Sciatic nerve (tissue), 2 donors: ENCODE results near the gene MCHR2. TPM values are rescaled to one million over a fixed set of nuclear protein-coding genes. Genes with fewer than 3 reads are reported as not detected.
"Not testable (repeated sequence)": the region's sequence is repeated elsewhere in the genome, so short reads cannot be mapped to it uniquely, and the experiment has no call there.

Source experiments
- ATAC-seq: fragments of 200-7000 bp; cut with Tn5 transposase; one replicate; pipeline ENCODE4 v1.9.1; 2020; ENCODE audit warnings: mild to moderate bottlenecking, moderate library complexity
- DNase-seq: peaks from one replicate; pipeline ENCODE4 v3.0.0-alpha.2; 2020; ENCODE audit warnings: low spot score
- intact Hi-C: fragments of 100-400 bp; cut with DNase I; formaldehyde crosslinking; loops from one replicate; pipeline ENCODE4 v1.14.2; 2022
- total RNA-seq: library from RNA; stranded (reverse); fragmentation: NEBNext Ultra II Directional; extraction: Animal tissue kit (Norgen Biotek cat#: 25700); gene quantifications from one replicate; pipeline ENCODE4 v1.2.1, GENCODE V29; 2021
- donor health status: DM: no; HTN: no; CAD: no.
- donor health status: DM: no; HTN: no; CAD: no.

MCHR2 gene, protein sequence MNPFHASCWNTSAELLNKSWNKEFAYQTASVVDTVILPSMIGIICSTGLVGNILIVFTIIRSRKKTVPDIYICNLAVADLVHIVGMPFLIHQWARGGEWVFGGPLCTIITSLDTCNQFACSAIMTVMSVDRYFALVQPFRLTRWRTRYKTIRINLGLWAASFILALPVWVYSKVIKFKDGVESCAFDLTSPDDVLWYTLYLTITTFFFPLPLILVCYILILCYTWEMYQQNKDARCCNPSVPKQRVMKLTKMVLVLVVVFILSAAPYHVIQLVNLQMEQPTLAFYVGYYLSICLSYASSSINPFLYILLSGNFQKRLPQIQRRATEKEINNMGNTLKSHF
- not detected for total RNA-seq

DNA sequence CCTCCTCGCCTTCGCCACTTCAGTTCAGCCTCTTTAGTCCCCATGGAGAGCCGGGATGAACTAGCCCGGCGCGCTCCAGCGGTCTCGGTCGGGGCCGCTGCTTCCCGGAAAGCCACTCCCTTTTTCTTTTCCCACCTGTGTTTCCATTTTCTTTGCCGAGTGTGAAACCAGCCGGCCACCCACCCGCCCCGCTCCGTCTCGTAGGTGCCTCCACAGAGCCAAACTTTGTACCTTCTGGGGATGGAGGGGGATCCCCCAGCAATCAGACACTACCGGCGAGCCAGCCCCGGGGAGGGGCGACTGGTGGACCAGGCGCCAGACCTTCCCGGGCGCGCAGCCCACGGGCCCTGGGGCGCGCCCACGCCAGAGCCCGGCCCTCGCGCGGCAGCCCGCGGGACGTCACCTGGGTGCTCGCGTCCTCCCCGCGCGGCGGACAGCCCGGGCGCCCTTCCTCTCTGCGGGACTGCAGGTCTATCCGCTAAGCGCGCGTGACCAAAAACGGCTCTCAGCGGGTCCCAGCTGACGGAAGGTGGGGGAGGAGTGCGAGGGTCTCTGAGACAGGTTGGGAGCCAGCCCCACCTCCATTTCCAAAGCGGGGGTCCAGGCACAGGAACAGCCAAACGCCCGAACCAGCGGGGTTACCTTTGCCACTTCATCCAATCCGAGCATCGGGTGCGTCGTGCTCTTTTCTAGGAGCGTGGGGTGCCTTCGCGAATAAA, at the start of gene MCHR2:
Gene MCHR2 (minus strand): TSS at position 691 of the 719 bp plus-strand sequence. CDS start 38,076 bp downstream, outside the sequence.
- DNase-seq (no peak), ATAC-seq (no peak)
- intact Hi-C loops, result no loop called here

DNA sequence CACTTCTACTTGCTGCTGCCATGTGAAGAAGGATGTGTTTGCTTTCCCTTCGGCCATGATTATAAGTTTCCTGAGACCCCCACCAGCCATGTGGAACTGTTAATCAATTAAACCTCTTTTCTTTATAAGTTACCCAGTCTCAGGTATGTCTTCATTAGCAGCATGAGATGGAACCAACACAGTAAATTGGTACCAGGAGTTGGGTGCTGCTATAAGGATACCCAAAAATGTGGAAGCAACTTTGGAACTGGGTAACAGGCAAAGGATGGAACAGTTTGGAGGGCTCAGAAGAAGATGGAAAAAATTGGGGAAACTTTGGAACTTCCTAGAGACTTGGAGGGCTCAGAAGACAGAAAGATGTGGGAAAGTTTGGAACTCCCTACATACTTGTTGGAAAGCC, 44.5 kb upstream of the MCHR2 start:
- DNase-seq, intact Hi-C loops, ATAC-seq: not testable (repeated sequence)

DNA sequence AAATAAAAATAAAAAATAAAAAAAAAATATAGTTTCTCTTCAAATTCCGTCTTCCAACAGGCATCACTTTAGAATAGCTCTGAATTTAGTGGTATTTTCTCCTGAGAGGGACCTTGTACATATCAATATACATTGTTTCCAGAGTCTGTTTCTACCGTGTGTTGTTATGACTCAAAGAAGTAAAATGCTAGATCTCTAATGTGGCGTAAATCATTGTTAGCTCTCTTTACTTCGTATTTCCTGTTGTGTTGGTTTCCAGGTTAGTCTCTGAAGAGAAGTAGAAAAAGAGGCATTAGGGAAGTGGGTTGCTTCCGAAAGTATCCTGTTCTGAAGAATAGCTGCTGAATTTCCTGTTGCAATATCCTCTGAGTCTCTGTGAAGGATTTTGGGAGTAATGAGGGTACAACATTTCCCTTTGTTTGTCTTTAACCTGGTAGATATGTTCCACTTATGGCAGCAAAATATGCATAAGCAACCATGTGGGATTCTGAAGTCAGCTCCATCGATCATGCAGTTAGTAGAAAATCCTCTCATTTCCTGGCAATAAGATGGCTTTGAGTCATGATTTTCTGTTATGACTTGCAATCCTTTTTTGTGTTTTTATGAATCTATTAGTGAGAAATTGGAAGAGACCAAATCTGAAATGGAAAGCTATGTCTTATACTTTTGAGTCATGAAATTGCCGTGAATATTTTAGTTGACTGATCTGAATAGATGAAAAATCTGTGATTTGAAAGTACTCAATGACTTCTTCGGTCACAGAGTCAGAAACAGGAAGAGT, 42.0 kb upstream of the MCHR2 start:
- intact Hi-C loops, result no loop called here
- no peak for DNase-seq
- ATAC-seq, result no peak

DNA sequence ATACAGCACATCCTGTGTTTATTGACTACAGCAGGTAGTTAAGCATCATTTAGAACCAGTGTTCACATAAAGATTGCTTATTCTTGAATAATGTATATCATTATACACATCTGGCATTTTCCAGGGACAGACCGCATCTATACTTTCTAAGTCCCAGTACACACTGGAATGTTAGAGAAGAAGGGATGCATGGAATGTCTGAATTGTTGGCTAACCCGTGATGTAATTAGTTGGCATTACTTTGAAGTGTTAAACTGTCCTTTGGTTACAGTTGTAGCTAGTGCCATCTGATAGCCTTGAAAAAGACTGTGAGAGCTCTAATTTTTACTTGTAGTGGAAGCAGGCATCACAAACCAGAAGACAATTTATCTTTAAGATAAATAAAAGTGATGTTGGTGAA, 29.8 kb upstream of the MCHR2 start:
- DNase-seq (no peak), ATAC-seq (no peak)
- intact Hi-C loops, result no loop called here

DNA sequence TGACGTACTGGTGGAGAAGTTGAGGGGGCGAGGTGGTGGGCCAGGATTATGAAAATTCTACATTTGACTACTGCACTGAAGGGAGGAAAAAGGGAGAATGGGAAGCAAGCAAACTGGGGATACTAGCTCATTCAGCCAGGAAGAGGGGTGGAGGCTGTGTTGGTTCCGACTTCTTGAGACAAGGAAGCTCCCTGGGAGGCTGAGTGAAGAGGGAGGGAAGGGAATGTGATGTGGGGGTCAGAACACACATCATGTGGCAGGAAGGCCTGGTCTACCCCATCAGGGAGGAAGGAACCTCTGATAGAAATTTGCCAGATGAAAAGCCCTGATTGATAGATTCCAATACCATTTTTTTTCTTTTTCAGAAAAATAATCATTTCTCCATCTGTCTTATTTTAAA, 28.8 kb upstream of the MCHR2 start:
- intact Hi-C loops, result no loop called here
- no peak for DNase-seq
- no peak for ATAC-seq

DNA sequence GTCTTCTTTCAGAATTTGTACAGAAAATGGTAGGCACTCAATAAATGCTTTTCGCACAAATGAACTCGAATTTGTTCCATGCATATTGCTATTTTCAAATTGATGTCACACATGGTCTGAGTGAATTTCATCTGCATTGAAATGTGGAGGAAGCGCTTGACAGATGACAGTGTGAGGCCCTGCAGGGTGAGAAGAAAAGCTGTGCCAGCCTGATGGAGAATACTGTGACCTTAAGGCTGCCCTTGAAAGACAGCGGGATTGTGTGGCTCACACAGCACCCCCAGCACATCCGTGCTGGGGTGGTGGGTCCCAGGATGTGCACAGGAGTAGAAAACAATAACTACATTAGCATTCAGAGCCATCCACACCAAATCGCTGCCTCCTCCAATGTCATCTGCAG, 14.8 kb upstream of the MCHR2 start:
- intact Hi-C loops, result no loop called here
- ATAC-seq, result no peak

DNA sequence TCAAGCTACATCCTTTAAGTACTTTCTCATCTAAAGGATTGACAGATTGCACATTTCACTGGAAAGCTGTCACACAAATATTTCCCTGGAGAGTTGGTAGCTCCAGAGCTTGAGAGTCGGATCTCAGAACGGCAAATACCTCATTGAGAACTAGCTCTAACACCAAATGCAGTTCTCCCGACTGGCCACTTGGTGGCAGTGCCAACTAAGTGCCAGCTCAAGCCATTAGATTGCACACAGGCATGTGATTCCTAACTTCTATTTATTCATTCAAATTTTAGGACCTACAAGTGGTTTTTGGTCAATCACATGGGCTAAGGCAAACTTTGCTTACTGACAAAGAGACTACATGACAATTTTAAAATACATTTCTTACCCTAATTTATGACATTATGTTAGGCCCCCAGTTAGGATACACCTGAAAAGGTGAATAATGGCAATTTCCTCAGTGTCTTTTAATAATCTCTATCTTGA, 7.9 kb upstream of the MCHR2 start:
- ATAC-seq (peak; percentile 55), DNase-seq (peak; percentile 64)
- intact Hi-C loops, result no loop called here

More for the DNA sequence above, 14.8 kb upstream of the MCHR2 start:
- DNase-seq, result no peak

DNA sequence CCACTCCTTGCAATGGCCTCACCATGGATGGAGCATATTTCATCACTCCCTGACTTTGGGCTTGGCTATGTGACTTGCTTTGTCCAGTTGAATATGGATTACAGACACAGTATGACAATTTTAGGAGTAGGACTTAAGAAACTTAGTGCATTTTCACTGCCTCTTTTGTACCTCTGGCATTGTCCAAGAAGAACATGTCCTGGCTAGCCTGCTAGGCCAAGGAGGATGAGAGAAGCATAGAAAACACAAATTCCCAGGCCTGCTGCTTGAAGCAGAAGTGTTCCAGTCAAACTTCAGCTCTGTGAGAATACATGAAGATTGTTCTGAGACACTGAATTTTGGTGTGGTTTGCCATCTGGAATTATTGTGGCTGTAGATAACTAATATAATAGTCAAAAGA, 3.1 kb upstream of the MCHR2 start:
- ATAC-seq (no peak), DNase-seq (no peak)
- intact Hi-C loops, result no loop called here

DNA sequence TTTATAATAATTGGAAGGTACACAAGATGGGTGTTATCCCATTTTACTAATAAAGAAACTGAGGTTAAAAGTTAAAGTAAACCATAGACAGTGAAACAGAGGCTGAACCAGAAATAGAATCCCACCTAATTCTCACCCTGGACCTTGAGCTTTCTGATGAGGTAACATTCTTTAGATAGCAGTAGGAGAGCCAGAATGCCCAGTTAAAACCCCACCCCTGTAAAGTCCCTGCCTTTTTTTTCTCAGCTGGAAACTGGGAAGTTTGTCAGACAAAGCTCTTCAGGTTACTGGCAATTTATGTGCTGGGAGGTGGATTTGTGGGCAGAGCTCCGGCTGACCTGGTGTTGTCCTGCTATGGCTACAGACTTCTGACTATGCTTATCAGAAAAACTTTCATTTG, 1.9 kb upstream of the MCHR2 start:
- DNase-seq (no peak), ATAC-seq (no peak)
- intact Hi-C loops, result no loop called here

DNA sequence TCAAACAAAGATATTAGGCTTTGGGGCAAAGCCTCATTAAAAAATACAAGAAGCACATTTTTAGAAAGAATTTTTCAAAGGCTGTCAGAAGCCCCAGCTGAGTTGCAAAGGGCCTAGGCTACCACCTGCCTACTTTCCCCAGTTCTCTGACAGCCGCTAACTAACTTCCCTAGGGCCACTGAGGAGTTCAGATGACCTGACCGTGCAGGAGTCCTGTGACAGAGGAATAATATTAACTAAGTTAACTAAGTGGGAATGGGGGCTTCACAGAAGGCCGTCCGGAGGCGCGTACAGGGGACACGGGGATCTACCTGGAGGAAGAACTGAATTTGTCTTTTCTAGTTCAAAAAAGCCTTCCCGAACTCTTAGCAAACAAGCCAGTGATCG, 884 bp downstream of the MCHR2 start:
- ATAC-seq, result no peak
- no peak for DNase-seq
- intact Hi-C loops, result no loop called here

DNA sequence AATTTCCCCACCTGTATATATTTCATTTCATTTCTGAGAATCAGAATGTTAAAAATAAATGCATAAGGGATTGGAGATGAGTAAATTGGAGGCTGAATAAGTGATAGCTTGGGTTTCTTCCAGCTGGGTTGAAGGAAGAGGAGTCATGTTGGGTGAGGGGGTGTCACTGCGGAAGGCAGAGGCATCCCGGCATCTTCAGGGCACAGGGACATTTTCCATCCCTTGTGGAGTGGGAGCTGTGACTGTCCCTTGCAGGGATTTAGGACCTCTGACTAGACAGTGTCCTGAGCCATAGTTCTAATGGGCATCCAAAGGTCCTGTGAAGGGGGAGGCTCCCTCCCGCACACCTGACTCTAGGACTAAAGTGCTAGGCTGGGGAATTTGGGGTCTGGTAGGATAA, 2.1 kb downstream of the MCHR2 start:
- no peak for ATAC-seq
- intact Hi-C loops, result no loop called here
- DNase-seq, result no peak

DNA sequence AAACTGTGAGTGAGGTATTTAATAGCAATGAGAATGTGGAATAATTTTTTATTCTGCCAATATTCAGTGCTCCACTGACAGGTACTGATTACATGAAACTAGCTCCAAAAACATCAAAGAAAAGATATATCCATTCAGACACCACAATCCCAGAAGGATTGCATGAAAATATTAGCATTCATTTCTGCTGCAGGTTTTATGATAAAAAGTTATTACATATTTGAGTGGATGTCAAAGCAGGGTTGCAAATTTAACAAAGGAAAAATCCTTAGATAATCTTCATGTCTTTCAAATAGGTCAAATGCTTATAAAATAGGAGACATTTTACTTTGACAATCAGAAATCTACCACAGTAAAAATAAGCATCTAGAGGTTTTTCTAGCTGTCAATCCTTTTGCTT, 13.3 kb downstream of the MCHR2 start:
- no peak for ATAC-seq
- intact Hi-C loops, result no loop called here
- DNase-seq, result no peak

DNA sequence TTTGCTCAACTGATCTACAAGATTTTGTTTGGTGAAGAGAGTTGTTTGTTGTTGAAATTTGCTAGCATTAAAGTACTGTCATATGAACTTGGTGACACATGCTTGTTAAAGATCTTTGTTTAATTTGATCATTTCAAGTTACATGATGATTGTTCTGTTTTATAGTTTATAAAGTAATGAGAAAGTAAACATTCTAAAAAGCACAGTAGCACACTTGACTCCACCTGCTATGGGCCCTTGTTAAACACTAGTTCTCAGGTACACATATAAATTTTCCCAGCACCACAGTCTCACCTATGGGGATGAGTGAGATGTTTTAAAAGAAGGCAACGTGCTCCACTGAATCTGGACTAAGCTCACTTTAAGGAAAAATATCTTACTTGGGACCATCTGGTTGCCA, 14.1 kb downstream of the MCHR2 start:
- ATAC-seq (no peak), DNase-seq (no peak)
- intact Hi-C loops, result no loop called here

DNA sequence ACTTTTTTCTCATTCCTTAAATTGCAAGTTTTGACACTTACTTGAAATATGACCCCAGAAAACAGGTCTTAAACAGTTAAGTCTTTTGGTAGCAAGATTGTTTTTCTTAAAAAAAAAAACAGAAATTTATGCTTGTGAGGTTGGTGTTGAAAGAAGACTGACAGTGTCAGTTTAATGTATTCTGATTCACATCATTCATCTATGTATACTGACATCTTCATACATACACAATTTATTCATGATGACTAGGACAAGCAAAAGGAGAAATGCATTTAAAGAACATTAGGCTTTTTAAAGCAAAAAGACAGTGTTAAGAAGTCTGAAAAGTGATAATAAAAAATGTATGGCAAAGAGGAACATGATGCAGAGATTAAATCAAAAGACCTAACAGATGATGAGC, 27.0 kb downstream of the MCHR2 start:
- ATAC-seq (no peak), DNase-seq (no peak)
- intact Hi-C loops, result no loop called here

DNA sequence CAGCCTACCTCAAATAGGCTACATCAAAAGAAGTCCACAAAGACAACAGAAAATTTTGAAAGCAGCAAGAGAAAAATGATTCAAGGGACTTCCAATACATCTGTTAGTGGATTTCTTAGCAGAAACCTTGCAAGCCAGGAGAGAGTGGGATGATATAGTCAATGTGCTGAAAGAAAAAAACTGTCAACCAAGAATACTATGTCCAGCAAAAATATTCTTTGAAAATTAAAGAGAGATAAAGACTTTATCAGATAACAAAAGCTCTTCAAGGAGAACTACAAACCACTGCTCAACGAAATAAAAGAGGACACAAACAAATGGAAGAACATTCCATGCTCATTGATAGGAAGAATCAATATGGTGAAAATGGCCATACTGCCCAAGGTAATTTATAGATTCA, 34.0 kb downstream of the MCHR2 start:
- DNase-seq (no peak), ATAC-seq (no peak)
- intact Hi-C loops, result no loop called here

DNA sequence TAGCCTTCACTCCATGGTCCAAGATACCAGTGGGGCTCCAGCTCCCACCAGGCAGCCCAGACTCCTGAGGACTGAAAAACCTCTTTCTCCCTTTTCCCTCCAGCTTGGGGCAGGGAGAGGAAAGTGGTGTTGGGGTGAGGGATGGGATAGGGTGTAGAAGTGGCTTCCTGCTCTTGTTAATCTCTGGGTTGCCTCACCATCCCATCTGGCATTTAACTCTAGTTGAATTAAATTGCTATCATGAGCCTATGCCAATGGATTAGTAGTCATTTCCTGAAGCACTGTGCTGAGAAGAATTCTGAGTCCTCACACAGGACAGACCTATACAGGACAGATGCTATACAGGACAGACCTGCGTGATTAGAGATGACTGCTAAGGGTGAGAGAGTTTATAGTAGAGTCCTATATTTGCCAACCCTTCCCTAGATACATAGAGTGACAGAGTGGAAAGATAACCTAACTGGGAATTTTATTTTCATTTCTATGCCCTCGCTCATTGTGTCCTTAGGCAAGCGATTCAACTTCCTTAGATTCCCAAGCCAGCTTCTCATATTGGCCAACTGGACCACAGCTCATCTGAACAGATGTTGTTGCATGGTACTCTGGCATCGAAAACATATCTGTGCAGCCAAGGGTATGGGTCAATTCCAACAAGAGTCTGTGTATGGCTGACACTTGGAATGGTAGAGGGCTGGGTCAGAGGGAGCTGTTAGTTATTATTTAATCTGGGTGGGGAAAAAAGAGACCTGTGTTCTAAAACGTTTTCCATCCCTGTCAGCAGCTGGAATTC, 42.8 kb downstream of the MCHR2 start:
- ATAC-seq, result no peak
- intact Hi-C loops, result no loop called here
- no peak for DNase-seq

DNA sequence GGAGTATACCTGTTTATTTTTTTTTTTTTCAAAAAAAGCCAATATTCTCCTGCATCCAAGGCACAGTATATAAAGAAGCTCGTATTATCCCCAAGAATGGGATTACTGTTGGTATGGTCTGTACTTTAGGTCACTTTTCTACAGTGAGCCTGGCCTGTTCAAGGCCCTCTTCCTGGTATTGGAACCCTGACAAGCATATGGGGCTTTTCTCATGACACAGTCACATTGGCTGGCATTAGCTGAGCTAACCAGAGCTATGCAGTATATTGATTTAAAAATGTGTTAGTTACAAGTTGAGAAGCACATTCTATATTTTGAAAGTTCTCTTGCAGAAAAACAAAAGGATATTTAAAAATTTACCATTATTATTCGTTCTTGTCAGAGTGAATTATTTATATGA, 48.0 kb downstream of the MCHR2 start:
- intact Hi-C loops, result no loop called here
- ATAC-seq (no peak), DNase-seq (no peak)

DNA sequence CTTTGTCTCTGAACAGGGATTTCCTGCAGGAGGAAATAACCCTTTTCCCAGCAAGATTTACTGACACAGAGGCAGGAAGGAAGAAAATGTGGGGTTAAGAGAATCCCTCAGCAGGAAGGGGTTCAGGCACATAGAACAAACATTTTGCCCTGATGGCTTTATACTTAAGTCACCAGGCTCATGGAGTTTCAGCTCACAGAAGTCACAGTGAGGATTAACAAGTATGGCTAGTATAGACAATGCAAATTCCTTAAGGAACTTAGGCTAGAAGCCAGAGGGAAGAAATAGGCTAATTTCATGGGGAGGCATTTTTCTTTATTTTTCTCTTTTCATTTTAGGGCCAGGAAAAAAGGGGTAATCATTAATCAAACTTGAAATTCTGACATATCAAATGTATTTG, 50.2 kb downstream of the MCHR2 start:
- no peak for DNase-seq
- ATAC-seq, result no peak
- intact Hi-C loops, result no loop called here

DNA sequence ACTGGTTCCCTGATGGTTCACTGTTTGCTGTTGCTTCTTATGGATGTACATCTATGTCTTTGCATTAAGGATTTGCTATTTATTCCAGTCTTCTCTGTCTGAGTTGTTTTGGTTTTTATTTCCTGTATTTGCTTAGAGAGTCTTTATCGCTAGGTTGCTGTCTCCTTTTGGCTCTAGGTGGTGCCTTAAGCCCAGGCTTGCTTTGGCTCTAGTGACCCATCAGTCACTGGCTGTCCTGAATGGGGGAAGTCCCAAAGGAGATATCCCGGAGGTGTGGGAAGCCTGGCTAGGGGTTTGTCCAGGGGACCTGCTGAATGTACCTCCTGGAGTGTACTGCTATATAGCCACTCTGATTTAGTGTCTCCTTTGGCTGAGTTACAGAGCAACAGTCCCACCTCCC, 53.4 kb downstream of the MCHR2 start:
- DNase-seq (no peak), ATAC-seq (no peak)
- intact Hi-C loops, result no loop called here
